ENCODE measurements around the gene SEC22A.

Gene SEC22A

DNA sequence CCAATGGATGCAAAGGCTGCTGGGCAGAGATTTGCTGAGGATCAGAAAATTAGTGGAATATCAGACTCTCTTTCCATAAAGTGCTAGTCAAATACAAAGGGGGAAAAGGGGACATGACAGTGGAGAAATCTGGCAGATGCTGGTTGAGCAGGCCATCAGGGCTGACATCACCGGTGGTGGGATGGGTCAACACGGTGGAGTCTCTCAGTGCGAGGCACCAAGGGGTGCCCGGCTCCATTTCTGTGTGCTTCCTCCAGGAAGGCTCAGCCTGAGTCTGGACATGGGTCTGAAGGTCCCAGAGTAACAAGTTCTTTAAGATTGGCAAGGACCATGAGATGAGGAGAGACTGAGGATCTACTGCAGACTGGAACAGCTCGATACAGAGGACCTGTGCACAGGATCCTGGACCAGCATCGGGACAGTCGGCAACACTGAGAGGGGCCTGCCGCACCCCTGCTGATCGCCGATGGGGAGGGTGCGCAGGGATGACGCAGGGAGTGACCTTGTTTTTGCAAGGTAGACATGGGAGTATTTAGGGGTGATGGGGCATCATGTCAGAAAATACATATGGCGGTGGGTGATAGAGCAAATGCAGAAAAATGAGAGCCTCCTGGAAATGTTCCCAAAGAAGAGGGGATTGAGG is 92.7 kb downstream of the SEC22A start:
- TF ChIP-seq, protein P1, sequence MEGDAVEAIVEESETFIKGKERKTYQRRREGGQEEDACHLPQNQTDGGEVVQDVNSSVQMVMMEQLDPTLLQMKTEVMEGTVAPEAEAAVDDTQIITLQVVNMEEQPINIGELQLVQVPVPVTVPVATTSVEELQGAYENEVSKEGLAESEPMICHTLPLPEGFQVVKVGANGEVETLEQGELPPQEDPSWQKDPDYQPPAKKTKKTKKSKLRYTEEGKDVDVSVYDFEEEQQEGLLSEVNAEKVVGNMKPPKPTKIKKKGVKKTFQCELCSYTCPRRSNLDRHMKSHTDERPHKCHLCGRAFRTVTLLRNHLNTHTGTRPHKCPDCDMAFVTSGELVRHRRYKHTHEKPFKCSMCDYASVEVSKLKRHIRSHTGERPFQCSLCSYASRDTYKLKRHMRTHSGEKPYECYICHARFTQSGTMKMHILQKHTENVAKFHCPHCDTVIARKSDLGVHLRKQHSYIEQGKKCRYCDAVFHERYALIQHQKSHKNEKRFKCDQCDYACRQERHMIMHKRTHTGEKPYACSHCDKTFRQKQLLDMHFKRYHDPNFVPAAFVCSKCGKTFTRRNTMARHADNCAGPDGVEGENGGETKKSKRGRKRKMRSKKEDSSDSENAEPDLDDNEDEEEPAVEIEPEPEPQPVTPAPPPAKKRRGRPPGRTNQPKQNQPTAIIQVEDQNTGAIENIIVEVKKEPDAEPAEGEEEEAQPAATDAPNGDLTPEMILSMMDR (conservative IDR thresholded peaks at IDR 0.05; ENCODE audit: control insufficient read depth, insufficient read depth, low read depth, low read length) = no peak
- DNase-seq (ENCODE audit: low read depth) = no peak
- no peak overlapping the region for H3K4me3 ChIP-seq (ENCODE audit: control insufficient read depth, low read depth, low read length)

DNA sequence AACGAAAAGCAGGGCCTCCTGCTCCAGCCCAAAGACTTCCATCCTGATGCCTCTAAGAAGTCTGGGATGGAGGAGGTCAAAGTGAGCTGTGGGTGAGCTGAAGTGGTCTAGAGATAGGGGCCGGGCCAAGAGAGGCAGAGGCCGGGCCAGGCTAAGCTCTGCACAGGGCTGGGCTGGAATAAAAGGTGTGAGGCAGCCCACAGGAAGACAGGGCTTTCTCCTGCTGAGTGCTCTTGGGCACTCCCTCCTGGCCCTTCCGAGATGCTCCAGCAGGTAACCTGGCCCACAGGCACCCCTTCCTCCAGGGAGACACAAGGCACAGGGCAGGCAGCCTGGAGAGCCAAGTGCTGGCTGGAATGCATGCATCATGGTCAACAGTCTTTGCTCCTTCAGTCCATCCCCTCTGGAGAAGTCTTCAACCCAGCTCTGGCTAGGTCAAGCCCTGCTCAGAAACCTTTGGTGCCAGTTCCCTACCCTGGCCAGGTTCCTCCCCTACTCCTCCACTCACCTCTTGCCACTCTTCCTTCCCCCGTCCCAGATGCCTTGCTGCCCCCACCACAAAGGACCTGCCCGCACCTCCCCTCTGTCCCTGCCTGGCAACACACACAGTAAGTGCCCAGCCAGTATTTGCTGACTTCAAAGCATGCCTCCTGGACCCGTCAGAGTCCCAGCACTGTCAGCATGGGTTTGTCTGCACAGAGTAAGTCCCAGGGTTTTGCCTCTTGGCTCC is 93.6 kb downstream of the SEC22A start:
- TF ChIP-seq, protein P1 (conservative IDR thresholded peaks at IDR 0.05; ENCODE audit: control insufficient read depth, insufficient read depth, low read depth, low read length) = no peak
- no peak for DNase-seq (ENCODE audit: low read depth)
- H3K4me3 ChIP-seq (ENCODE audit: control insufficient read depth, low read depth, low read length) = no peak overlapping the region

DNA sequence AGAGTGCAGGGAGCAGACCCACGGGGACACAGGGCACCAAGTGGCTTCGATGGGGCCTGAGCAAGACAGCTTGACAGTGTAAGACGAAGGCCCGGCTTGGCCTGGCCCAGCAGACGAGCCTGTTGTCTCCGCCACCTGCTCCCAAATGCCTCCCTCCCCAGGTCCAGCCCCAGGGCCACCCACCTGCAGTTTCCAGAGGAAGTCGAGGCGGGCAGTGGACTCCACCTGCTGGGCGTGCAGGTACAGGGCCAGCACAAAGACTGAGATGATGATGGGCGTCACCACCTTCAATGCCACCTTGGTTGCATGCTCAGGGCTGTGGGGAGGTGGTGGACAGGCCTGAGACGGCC is 94.1 kb downstream of the SEC22A start:
- DNase-seq (ENCODE audit: low read depth) = no peak
- H3K4me3 ChIP-seq (ENCODE audit: control insufficient read depth, low read depth, low read length) = no peak overlapping the region
- TF ChIP-seq, protein P1 (conservative IDR thresholded peaks at IDR 0.05; ENCODE audit: control insufficient read depth, insufficient read depth, low read depth, low read length) = no peak

DNA sequence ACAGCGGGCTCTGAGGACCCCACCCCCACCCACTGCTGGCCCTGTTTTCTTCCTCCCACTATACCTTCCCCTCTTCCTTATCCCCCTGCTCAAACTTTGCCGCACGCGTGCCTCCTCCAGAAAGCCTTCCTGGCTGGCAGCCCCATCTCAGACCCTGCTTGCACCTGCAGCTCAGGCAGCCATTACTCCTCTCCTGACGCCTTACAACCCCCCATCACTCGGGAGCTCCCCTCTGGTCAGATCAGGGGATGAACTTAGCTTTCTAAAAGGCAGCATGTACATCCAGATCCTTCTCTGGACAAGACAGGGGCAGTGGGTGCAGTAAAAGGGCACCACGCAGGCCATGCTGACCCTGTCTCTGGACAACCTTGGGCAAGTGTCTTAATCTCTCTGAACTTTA is 94.5 kb downstream of the SEC22A start:
- H3K4me3 ChIP-seq (ENCODE audit: control insufficient read depth, low read depth, low read length) = no peak overlapping the region
- DNase-seq (ENCODE audit: low read depth) = no peak
- TF ChIP-seq, protein P1 (conservative IDR thresholded peaks at IDR 0.05; ENCODE audit: control insufficient read depth, insufficient read depth, low read depth, low read length) = no peak

DNA sequence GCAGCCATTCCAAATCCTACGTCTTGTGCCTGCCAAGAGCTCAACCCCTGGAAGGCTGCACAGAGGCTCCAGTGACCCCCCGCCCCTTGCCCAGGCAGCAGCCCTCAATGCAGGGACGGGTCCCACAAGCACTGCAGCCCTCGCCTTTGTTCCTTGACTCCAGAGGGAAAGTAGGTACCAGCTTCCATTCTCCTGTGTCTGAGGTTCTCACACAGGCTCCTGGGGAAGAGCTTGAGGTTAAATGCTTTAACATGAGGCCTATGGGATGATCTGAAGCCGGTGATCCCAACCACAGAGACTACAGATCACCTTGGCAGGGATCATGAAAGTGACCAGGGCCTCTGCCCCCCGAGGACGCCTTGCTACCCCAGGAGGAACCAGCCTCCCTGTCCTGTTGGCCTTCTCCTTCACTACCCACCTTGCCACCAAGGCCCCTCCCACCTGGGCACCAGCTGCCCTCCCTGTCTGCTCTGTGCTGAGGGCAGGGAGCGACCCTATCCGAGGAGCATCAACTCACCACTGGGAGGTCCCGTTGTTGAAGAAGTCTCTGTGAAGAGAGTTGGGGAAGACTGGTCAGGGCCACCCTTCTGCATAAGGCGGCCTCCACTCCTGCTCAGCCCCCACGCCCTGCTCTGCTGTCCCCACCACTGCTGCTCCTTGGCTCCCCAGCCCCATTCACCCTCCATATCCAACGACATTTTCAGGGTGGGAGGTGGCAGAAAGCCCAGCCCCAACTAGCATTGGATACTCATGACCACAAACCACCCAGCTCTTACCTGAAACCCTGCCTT is 95.3 kb downstream of the SEC22A start:
- no peak overlapping the region for H3K4me3 ChIP-seq (ENCODE audit: control insufficient read depth, low read depth, low read length)
- no peak for DNase-seq (ENCODE audit: low read depth)
- TF ChIP-seq, protein P1 (conservative IDR thresholded peaks at IDR 0.05; ENCODE audit: control insufficient read depth, insufficient read depth, low read depth, low read length) = no peak

DNA sequence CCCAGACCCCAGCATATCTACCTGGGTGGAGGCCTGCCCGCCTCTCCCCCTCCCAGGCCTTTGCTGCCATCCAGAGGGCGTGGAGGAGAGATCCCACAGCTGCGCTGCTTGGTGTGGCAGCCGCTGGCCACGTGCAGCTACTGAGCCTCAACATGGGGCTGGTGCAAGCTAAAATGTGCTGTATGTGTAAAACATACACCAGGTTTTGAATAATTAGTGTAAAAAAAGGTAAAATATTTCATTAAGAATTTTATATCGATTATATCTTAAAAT is 95.8 kb downstream of the SEC22A start:
- TF ChIP-seq, protein P1 (conservative IDR thresholded peaks at IDR 0.05; ENCODE audit: control insufficient read depth, insufficient read depth, low read depth, low read length) = no peak
- H3K4me3 ChIP-seq (ENCODE audit: control insufficient read depth, low read depth, low read length) = no peak overlapping the region
- no peak for DNase-seq (ENCODE audit: low read depth)
